H1 (cell line): Measurements from ENCODE around the gene NUMB. TPM values are rescaled to one million over a fixed set of nuclear protein-coding genes. Genes with fewer than 3 reads are reported as not detected.

Experiments used
- BACH1 ChIP-seq: IDR thresholded peaks from 2 replicates; pipeline ENCODE4 v1.6.1; 2012; ENCODE audit warnings: low read length, improper control_type of control experiment
- BRCA1 ChIP-seq: IDR thresholded peaks from 2 replicates; pipeline ENCODE4 v1.6.1; 2012; ENCODE audit warnings: low read depth, low read length, improper control_type of control experiment
- CEBPB ChIP-seq: IDR thresholded peaks from 2 replicates; pipeline ENCODE4 v1.6.1; 2012; ENCODE audit warnings: low read depth, low read length
- CHD1 ChIP-seq: IDR thresholded peaks from 2 replicates; pipeline ENCODE4 v1.6.1; 2012; ENCODE audit warnings: low read depth, low read length, improper control_type of control experiment
- HDAC6 ChIP-seq: IDR thresholded peaks from one replicate; pipeline ENCODE4 v1.7.1; 2012; ENCODE audit warnings: low read depth, mild to moderate bottlenecking, inconsistent platforms, low read length, moderate library complexity
- KDM4A ChIP-seq: IDR thresholded peaks from one replicate; pipeline ENCODE4 v1.7.1; 2012; ENCODE audit warnings: low read depth, mild to moderate bottlenecking, moderate library complexity, low read length, inconsistent platforms; ENCODE audit not compliant: severe bottlenecking
- PHF8 ChIP-seq: fragments of 200-600 bp; sonication (generic); conservative IDR thresholded peaks from 2 replicates; pipeline ENCODE4 v1.7.1; 2012; ENCODE audit warnings: low read depth, mild to moderate bottlenecking, inconsistent platforms, low read length, moderate library complexity
- POLR2AphosphoS5 ChIP-seq: IDR thresholded peaks from 2 replicates; pipeline ENCODE4 v1.6.1; 2011; ENCODE audit warnings: low read depth, low read length
- RAD21 ChIP-seq, 2 experiments: IDR thresholded peaks in 1 of 2; conservative IDR thresholded peaks in 1 of 2; 2 replicates each; pipeline ENCODE4 v1.6.1; 2011; ENCODE audit warnings: low read depth in 2 of 2, low read length in 2 of 2, improper control_type of control experiment in 1 of 2, inconsistent platforms in 1 of 2, mild to moderate bottlenecking in 1 of 2, moderate library complexity in 1 of 2
- RBBP5 ChIP-seq: IDR thresholded peaks from 2 replicates; pipeline ENCODE4 v1.7.1; 2012; ENCODE audit warnings: low read depth, mild to moderate bottlenecking, inconsistent platforms, low read length, moderate library complexity, borderline replicate concordance
- SIX5 ChIP-seq: IDR thresholded peaks from 2 replicates; pipeline ENCODE4 v1.6.1; 2011; ENCODE audit warnings: mild to moderate bottlenecking, low read depth, low read length
- TAF1 ChIP-seq: IDR thresholded peaks from 2 replicates; pipeline ENCODE4 v1.6.1; 2011; ENCODE audit warnings: mild to moderate bottlenecking, low read depth, low read length
- TCF12 ChIP-seq: IDR thresholded peaks from 2 replicates; pipeline ENCODE4 v1.6.1; 2011; ENCODE audit warnings: low read depth, mild to moderate bottlenecking, low read length
- YY1 ChIP-seq: IDR thresholded peaks from 2 replicates; pipeline ENCODE4 v1.6.1; 2011; ENCODE audit warnings: low read depth, mild to moderate bottlenecking, low read length
- polyA plus RNA-seq, 7 experiments: library from polyadenylated mRNA; depleted of rRNA in 3 of 7; stranded (reverse) in 5 of 7; unstranded in 2 of 7; fragments of >200 nt in 5 of 7; fragments of 200-250 nt in 2 of 7; gene quantifications; 1 replicate in 5 of 7; 2 replicates in 1 of 7; 4 replicates in 1 of 7; pipeline versions ENCODE4 v1.2.1 to v1.2.3, GENCODE V29; 2011 to 2013; ENCODE audit warnings: missing spikeins in 2 of 7, mixed read lengths in 2 of 7
- total RNA-seq: library from RNA; stranded (reverse); fragmentation: NEBNext Ultra II Directional; extraction: Animal tissue kit (Norgen Biotek cat#: 25700); gene quantifications from 2 replicates; pipeline ENCODE4 v1.2.1, GENCODE V29; 2021
- TF ChIP-seq, protein P1 (sequence below): IDR thresholded peaks from 2 replicates; pipeline ENCODE4 v1.6.1; 2012; ENCODE audit warnings: inconsistent platforms

The NUMB gene
- total and polyA plus RNA-seq, 2 of the 8 experiments (the other 6 are each of a cell fraction or from before 2014, with no cell fraction given), result 54.3 to 78.1 TPM

DNA sequence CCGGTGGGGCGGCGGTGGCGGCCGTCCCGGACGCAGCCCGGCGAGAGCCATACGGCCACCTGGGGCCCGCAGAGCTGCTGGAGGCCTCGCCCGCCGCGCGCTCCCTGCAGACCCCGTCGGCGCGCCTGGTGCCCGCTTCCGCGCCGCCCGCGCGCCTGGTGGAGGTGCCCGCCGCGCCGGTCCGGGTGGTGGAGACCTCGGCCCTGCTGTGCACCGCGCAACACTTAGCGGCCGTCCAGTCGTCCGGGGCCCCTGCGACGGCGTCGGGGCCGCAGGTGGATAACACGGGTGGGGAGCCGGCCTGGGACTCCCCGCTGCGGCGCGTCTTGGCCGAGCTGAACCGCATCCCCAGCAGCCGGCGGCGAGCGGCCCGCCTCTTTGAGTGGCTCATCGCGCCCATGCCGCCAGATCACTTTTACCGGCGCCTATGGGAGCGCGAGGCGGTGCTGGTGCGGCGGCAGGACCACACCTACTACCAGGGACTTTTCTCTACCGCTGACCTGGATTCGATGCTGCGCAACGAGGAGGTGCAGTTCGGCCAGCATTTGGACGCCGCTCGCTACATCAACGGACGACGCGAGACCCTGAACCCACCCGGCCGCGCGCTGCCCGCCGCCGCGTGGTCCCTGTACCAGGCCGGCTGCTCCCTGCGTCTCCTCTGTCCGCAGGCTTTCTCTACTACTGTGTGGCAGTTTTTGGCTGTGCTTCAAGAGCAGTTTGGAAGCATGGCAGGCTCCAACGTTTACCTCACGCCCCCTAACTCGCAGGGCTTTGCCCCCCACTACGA lies 33.1 kb upstream of the NUMB start (continued):
- TF ChIP-seq CEBPB (no peak), RBBP5 (no peak; the same call in 1 of the 2 replicates), HDAC6 (no peak), RAD21 (IDR thresholded peaks at IDR 0.05 in 1 of 2, conservative IDR thresholded peaks at IDR 0.05 in 1 of 2; ENCODE audit: low read depth in 2 of 2, low read length in 2 of 2) (no peak), YY1 (no peak), BACH1 (no peak), POLR2AphosphoS5 (no peak), PHF8 (0 out of 2 replicates have a peak, but pooled peaks have one; percentile 15), CHD1 (no peak), KDM4A (peak; percentile 62), BRCA1 (no peak), TAF1 (peak; percentile 55; the same call in 1 of the 2 replicates), TCF12 (no peak), SIX5 (no peak)
- TF ChIP-seq, protein P1, sequence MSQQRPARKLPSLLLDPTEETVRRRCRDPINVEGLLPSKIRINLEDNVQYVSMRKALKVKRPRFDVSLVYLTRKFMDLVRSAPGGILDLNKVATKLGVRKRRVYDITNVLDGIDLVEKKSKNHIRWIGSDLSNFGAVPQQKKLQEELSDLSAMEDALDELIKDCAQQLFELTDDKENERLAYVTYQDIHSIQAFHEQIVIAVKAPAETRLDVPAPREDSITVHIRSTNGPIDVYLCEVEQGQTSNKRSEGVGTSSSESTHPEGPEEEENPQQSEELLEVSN, result peak; percentile 79
